NCI-H1105 treated with DMSO at 0.1 percent for 48 hours (cell line): ENCODE measurements around the gene SNAP29.
"Not testable (repeated sequence)": the region's sequence is repeated elsewhere in the genome, so short reads cannot be mapped to it uniquely, and the experiment has no call there.

ENCODE experiments used
- DNase-seq: peaks from one replicate; lab custom pipeline; 2025; lab: John Stamatoyannopoulos, UW

The SNAP29 gene

GRCh38 chr22:20834725-20835124, 24.1 kb upstream of the SNAP29 start:
- DNase-seq = no peak

GRCh38 chr22:20836987-20837823, 21.6 kb upstream of the SNAP29 start:
- DNase-seq = no peak

GRCh38 chr22:20839354-20839753, 19.5 kb upstream of the SNAP29 start:
- DNase-seq = not testable (repeated sequence)

GRCh38 chr22:20839837-20840645, 18.8 kb upstream of the SNAP29 start:
- no peak for DNase-seq

GRCh38 chr22:20840646-20841371, 18.0 kb upstream of the SNAP29 start:
- DNase-seq = no peak

GRCh38 chr22:20843501-20843900, 15.3 kb upstream of the SNAP29 start:
- no peak for DNase-seq

- no peak for DNase-seq
Observed at GRCh38 chr22:20844055-20845037, 14.5 kb upstream of the SNAP29 start.

GRCh38 chr22:20847318-20847822, 11.4 kb upstream of the SNAP29 start:
- no peak for DNase-seq

- DNase-seq = no peak
Observed at GRCh38 chr22:20852076-20852475, 6.7 kb upstream of the SNAP29 start.

GRCh38 chr22:20852503-20852902, 6.3 kb upstream of the SNAP29 start:
- DNase-seq = no peak

- no peak for DNase-seq
Observed at GRCh38 chr22:20853236-20853660, 5.6 kb upstream of the SNAP29 start.

- no peak for DNase-seq
Observed at GRCh38 chr22:20857247-20857643, 1.6 kb upstream of the SNAP29 start.

- peak; percentile 75 for DNase-seq
Observed at GRCh38 chr22:20857838-20858614, 781 bp upstream of the SNAP29 start.

GRCh38 chr22:20859615-20860014, 808 bp downstream of the SNAP29 start:
- no peak for DNase-seq

GRCh38 chr22:20862540-20862939, 3.7 kb downstream of the SNAP29 start:
- DNase-seq = no peak

GRCh38 chr22:20863366-20863765, 4.6 kb downstream of the SNAP29 start:
- no peak for DNase-seq

- DNase-seq = no peak
Observed at GRCh38 chr22:20864186-20864908, 5.5 kb downstream of the SNAP29 start.

- DNase-seq = no peak
Observed at GRCh38 chr22:20865331-20865730, 6.5 kb downstream of the SNAP29 start.

- DNase-seq = no peak
Observed at GRCh38 chr22:20865875-20866445, 7.2 kb downstream of the SNAP29 start.
